Endothelial cell of umbilical vein (primary cell): ENCODE results near the gene ASXL1. TPM values are rescaled to one million over a fixed set of nuclear protein-coding genes. Genes with fewer than 3 reads are reported as not detected.

Experiments
- BruUV-seq: library from RNA; stranded (reverse); fragments of 400-500 nt; replicated peaks from 2 replicates; lab custom pipeline; 2021; lab: Mats Ljungman, UMichigan
- CTCF ChIA-PET: fragments of 300-600, 350-600 bp; sonication (Branson Sonifier 250); formaldehyde crosslinking; loops from one replicate; lab custom pipeline; 2021; ENCODE audit warnings: antibody characterized with exemption, inconsistent platforms; lab: Charles Lee
- POLR2A ChIA-PET: fragments of 300-600, 350-600 bp; sonication (Branson Sonifier 250); formaldehyde crosslinking; loops from one replicate; lab custom pipeline; 2021; ENCODE audit warnings: antibody characterized with exemption, inconsistent platforms; lab: Charles Lee
- DNase-seq: peaks from one replicate; pipeline ENCODE4 v3.0.0-alpha.2; 2011; ENCODE audit warnings: low read depth, low spot score
- FAIRE-seq: peaks from 2 replicates; lab custom pipeline; 2011; peaks lifted over from hg19 to GRCh38; lab: Jason Lieb, UNC
- H2AFZ ChIP-seq: 2 replicates; pipeline ENCODE4 v1.6.0; 2012; ENCODE audit warnings: low read depth, low read length, control low read depth, inconsistent platforms
- H3K27ac ChIP-seq: 2 replicates; pipeline ENCODE4 v1.5.1; 2011; ENCODE audit warnings: low read depth, mild to moderate bottlenecking, control low read depth, low read length, moderate library complexity; ENCODE audit not compliant: insufficient read depth
- H3K27me3 ChIP-seq, 2 experiments: 2 replicates each; pipeline versions ENCODE4 v1.6.0 to v1.6.1; 2011; ENCODE audit warnings: low read length in 2 of 2, mixed read lengths in 1 of 2; ENCODE audit not compliant: control insufficient read depth in 2 of 2, insufficient read depth in 2 of 2
- H3K36me3 ChIP-seq, 2 experiments: 2 replicates in 1 of 2; 3 replicates in 1 of 2; pipeline ENCODE4 v1.5.1; 2011; ENCODE audit warnings: low read length in 2 of 2, mild to moderate bottlenecking in 1 of 2, moderate library complexity in 1 of 2; ENCODE audit not compliant: control insufficient read depth in 2 of 2, insufficient read depth in 2 of 2; ENCODE audit errors: extremely low read depth in 1 of 2
- H3K4me1 ChIP-seq: 3 replicates; pipeline ENCODE4 v1.5.1; 2011; ENCODE audit warnings: mild to moderate bottlenecking, low read length; ENCODE audit not compliant: control insufficient read depth, insufficient read depth; ENCODE audit errors: extremely low read depth
- H3K4me2 ChIP-seq: 2 replicates; pipeline ENCODE4 v1.6.1; 2011; ENCODE audit warnings: low read length, control low read depth, mixed read lengths; ENCODE audit not compliant: insufficient read depth
- H3K4me3 ChIP-seq, 3 experiments: fragments of 200-600 bp in 1 of 3; sonication (generic), shearing (Covaris generic) in 1 of 3; replicated peaks in 1 of 3; 2 replicates each; pipeline ENCODE4 v1.5.1; 2011 to 2016; ENCODE audit warnings: control low read depth in 3 of 3, low read length in 3 of 3, mild to moderate bottlenecking in 2 of 3, inconsistent platforms in 1 of 3, low read depth in 1 of 3, moderate library complexity in 1 of 3; ENCODE audit not compliant: insufficient read depth in 1 of 3
- H3K79me2 ChIP-seq: 2 replicates; pipeline ENCODE4 v1.6.0; 2012; ENCODE audit warnings: low read length, inconsistent platforms; ENCODE audit not compliant: control insufficient read depth, insufficient read depth
- H3K9ac ChIP-seq: replicated peaks from 2 replicates; pipeline ENCODE3; 2011; ENCODE audit warnings: low read length, control low read depth; ENCODE audit not compliant: insufficient read depth; ENCODE audit errors: extremely low read depth
- H3K9me1 ChIP-seq: replicated peaks from 3 replicates; pipeline ENCODE4 v1.6.0; 2011; ENCODE audit warnings: mild to moderate bottlenecking, low read length; ENCODE audit not compliant: control insufficient read depth, insufficient read depth; ENCODE audit errors: extremely low read depth
- H3K9me3 ChIP-seq: replicated peaks from 2 replicates; pipeline ENCODE4 v1.5.1; 2012; ENCODE audit warnings: low read length, inconsistent platforms; ENCODE audit not compliant: control insufficient read depth, insufficient read depth
- H4K20me1 ChIP-seq: replicated peaks from 2 replicates; pipeline ENCODE3; 2011; ENCODE audit warnings: mild to moderate bottlenecking, low read length; ENCODE audit not compliant: control insufficient read depth, insufficient read depth; ENCODE audit errors: extremely low read depth
- EZH2 ChIP-seq: IDR thresholded peaks from 2 replicates; pipeline ENCODE4 v1.6.1; 2012; ENCODE audit warnings: borderline replicate concordance, low read depth, mild to moderate bottlenecking, moderate library complexity, low read length, inconsistent platforms; ENCODE audit not compliant: severe bottlenecking
- FOS ChIP-seq: IDR thresholded peaks from 2 replicates; pipeline ENCODE4 v1.6.1; 2011; ENCODE audit warnings: mild to moderate bottlenecking, low read length, moderate library complexity, borderline replicate concordance; ENCODE audit not compliant: insufficient read depth
- GATA2 ChIP-seq: IDR thresholded peaks from 2 replicates; pipeline ENCODE4 v1.7.0; 2011; ENCODE audit warnings: low read depth, mild to moderate bottlenecking, moderate library complexity, mixed read lengths, low read length; ENCODE audit not compliant: insufficient read length, insufficient read depth
- JUN ChIP-seq: IDR thresholded peaks from 2 replicates; pipeline ENCODE4 v1.6.1; 2011; ENCODE audit warnings: borderline replicate concordance, low read depth; ENCODE audit not compliant: insufficient read length, insufficient read depth
- MYC ChIP-seq: IDR thresholded peaks from one replicate; pipeline ENCODE4 v1.6.1; 2011; ENCODE audit warnings: mild to moderate bottlenecking, low read depth, low read length
- POLR2A ChIP-seq: IDR thresholded peaks from 2 replicates; pipeline ENCODE4 v1.6.1; 2012; ENCODE audit warnings: low read depth, mild to moderate bottlenecking, control low read depth, low read length
- POLR2AphosphoS5 ChIP-seq: IDR thresholded peaks from 2 replicates; pipeline ENCODE4 v1.6.1; 2012; ENCODE audit warnings: low read depth, mild to moderate bottlenecking, control low read depth, low read length, moderate library complexity; ENCODE audit not compliant: insufficient read depth
- dilution Hi-C: fragments of 300-500 bp; cut with MboI; formaldehyde crosslinking; loops from one replicate; pipeline ENCODE4 v1.15.0; 2019; ENCODE audit warnings: low sequenced_read_pairs; ENCODE audit not compliant: extremely low pct_ligation_motif_present
- intact Hi-C: fragments of 100-400 bp; cut with micrococcal nuclease; formaldehyde crosslinking; loops from one replicate; pipeline ENCODE4 v1.10.0; 2022
- polyA plus RNA-seq, 4 experiments: library from polyadenylated mRNA; depleted of rRNA in 3 of 4; stranded (reverse) in 3 of 4; unstranded in 1 of 4; fragments of >200 nt; gene quantifications; 2 replicates each; pipeline versions ENCODE4 v1.2.1 to v1.2.3, GENCODE V29; 2011 to 2012; ENCODE audit warnings: missing spikeins in 1 of 4
- total RNA-seq: library from RNA; stranded (reverse); gene quantifications from 2 replicates; pipeline ENCODE4 v1.2.3, GENCODE V29; 2021
- TF ChIP-seq, protein P1 (sequence below), 2 donors: IDR thresholded peaks; 1 replicate in 1 of 2; 2 replicates in 1 of 2; pipeline ENCODE4 v1.5.1; 2011; ENCODE audit warnings: low read length in 2 of 2, mild to moderate bottlenecking in 2 of 2, moderate library complexity in 2 of 2, control low read depth in 1 of 2, inconsistent platforms in 1 of 2, low read depth in 1 of 2; ENCODE audit not compliant: insufficient read depth in 1 of 2; ENCODE audit errors: extremely low read depth in 1 of 2
- TF ChIP-seq, protein P2 (sequence below): IDR thresholded peaks from 2 replicates; pipeline ENCODE4 v1.6.1; 2011; ENCODE audit not compliant: insufficient read depth, insufficient read length

ASXL1 gene
- total and polyA plus RNA-seq, 2 donors (not counting 3 experiments of a cell fraction or from before 2014, with no cell fraction given): 45.4 to 101 TPM

DNA sequence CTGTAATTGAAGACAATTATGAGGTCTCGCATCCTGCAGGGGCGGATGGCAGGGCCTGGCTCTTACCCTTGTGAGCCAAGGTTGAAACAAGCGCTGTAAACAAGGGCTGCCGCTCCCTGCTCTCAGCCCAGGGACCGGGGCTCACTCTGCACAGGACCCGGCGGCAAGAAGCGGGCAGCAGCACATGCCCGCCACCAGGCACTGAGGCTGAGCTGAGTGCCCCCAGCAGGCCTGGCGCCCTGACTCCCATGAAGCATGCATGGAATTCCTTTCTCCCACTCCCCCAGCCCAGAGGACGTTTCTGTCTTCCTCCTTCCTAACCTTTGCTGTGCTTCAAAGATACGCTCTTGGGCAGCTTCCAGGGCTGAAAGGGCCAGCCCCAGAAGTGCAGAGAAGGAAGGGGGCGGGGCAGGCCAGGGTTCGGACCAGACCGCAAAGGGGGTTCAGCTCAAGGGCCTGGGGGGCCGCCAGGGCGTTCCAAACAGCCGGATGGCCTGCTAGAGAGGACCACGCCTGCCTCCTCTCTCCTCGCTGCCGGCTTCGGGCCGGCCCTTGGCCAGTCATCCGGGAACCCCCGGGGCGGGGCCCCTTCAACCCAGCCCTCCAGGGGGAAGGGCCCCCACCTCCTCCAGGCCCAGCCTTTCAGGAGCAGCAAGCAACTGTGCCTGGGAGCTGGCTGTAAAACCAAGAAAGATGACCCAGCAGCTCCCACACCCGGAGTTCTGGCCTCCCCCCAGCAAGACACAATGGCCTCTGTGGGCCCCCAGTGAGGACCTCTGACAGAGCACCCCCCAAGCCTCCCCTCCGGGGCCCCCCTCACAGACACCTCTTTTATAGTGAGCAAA lies 117.1 kb downstream of the ASXL1 start:
- Histone ChIP-seq H3K27ac (peak overlapping the region; percentile 94), H3K4me3 (peak overlapping the region in 2 of 3 experiments; percentile 24 to 61), H3K4me1 (peaks cover 97% of the 10 kb centered on the region), H3K36me3 (peaks cover 12 to 16% of the 10 kb centered on the region in 2 experiments), H3K9me1 (no peaks in the 10 kb centered on the region), H3K4me2 (peak overlapping the region; percentile 62), H3K9ac (peak overlapping the region; percentile 72), H3K79me2 (peaks cover 97% of the 10 kb centered on the region), H2AFZ (no peak overlapping the region), H4K20me1 (peaks cover 2% of the 10 kb centered on the region), H3K27me3 (no peaks in the 10 kb centered on the region), H3K9me3 (no peaks in the 10 kb centered on the region)
- dilution Hi-C loops (no loop called here), intact Hi-C loops (loop anchor here (1.0 to 2.0 kb wide), 2 partner anchors 10 to 178 kb away; no protein-coding TSS in a partner anchor)
- TF ChIP-seq, protein P1, sequence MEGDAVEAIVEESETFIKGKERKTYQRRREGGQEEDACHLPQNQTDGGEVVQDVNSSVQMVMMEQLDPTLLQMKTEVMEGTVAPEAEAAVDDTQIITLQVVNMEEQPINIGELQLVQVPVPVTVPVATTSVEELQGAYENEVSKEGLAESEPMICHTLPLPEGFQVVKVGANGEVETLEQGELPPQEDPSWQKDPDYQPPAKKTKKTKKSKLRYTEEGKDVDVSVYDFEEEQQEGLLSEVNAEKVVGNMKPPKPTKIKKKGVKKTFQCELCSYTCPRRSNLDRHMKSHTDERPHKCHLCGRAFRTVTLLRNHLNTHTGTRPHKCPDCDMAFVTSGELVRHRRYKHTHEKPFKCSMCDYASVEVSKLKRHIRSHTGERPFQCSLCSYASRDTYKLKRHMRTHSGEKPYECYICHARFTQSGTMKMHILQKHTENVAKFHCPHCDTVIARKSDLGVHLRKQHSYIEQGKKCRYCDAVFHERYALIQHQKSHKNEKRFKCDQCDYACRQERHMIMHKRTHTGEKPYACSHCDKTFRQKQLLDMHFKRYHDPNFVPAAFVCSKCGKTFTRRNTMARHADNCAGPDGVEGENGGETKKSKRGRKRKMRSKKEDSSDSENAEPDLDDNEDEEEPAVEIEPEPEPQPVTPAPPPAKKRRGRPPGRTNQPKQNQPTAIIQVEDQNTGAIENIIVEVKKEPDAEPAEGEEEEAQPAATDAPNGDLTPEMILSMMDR (IDR thresholded peaks at IDR 0.05; ENCODE audit: extremely low read depth in 1 of 2, insufficient read depth in 1 of 2, low read depth in 1 of 2, low read length in 2 of 2): peak in 1 of 2 donors; percentile 31
- no peak for TF ChIP-seq JUN
- peak; percentile 80 for TF ChIP-seq POLR2AphosphoS5
- TF ChIP-seq, protein P2, sequence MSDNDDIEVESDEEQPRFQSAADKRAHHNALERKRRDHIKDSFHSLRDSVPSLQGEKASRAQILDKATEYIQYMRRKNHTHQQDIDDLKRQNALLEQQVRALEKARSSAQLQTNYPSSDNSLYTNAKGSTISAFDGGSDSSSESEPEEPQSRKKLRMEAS: no peak
- no peak for TF ChIP-seq MYC
- TF ChIP-seq FOS: no peak
- no peak for TF ChIP-seq EZH2
- TF ChIP-seq GATA2: no peak
- TF ChIP-seq POLR2A: peak; percentile 63
- no TSS peak for BruUV-seq
- CTCF ChIA-PET: interaction anchor here (0.9 to 3.7 kb wide), 6 partner anchors 9 to 177 kb away, joined by 3 to 34 read pairs (median 4); no protein-coding TSS in a partner anchor
- FAIRE-seq (peak; percentile 98), DNase-seq (peak; percentile 91)
- POLR2A ChIA-PET: interaction anchor here (1.1 kb wide), 1 partner anchor 9 kb away, joined by 3 read pairs; no protein-coding TSS in a partner anchor
